Psoas muscle (tissue), 8 donors: ENCODE measurements around the gene IRF7. TPM values are rescaled to one million over a fixed set of nuclear protein-coding genes. Genes with fewer than 3 reads are reported as not detected.

ENCODE experiments used
- ATAC-seq, 4 donors: fragments of 200-7000 bp; cut with Tn5 transposase; one replicate each; pipeline ENCODE4 v1.9.1; 2020; ENCODE audit warnings: moderate library complexity in 3 of 4, mild to moderate bottlenecking in 2 of 4
- DNase-seq, 2 donors: peaks; one replicate each; pipeline ENCODE4 v3.0.0-alpha.2; 2020
- H3K27ac ChIP-seq: fragments of 200-600 bp; one replicate; pipeline ENCODE4 v1.8.0; 2022
- H3K27me3 ChIP-seq, 3 donors: fragments of 200-600 bp in 1 of 3; one replicate each; pipeline versions ENCODE4 v1.6.1 to v1.8.0; 2013 to 2022; ENCODE audit warnings: low read length in 2 of 3, mild to moderate bottlenecking in 2 of 3, moderate library complexity in 1 of 3; ENCODE audit not compliant: insufficient read depth in 3 of 3
- H3K36me3 ChIP-seq, 2 donors: fragments of 200-600 bp in 1 of 2; one replicate each; pipeline versions ENCODE4 v1.6.1 to v1.8.0; 2013 to 2022; ENCODE audit warnings: low read depth in 1 of 2, mild to moderate bottlenecking in 1 of 2, moderate library complexity in 1 of 2; ENCODE audit not compliant: insufficient read depth in 1 of 2
- H3K4me1 ChIP-seq: fragments of 200-600 bp; one replicate; pipeline ENCODE4 v1.8.0; 2022
- H3K4me3 ChIP-seq: fragments of 200-600 bp; one replicate; pipeline ENCODE4 v1.8.0; 2022; ENCODE audit warnings: mild to moderate bottlenecking
- H3K9me3 ChIP-seq: fragments of 200-600 bp; one replicate; pipeline ENCODE4 v1.8.0; 2022
- WGBS, 3 donors: extraction: QIAGEN DNeasy Blood & Tissue Kit; methylation state at CpG; one replicate each; pipeline versions ENCODE4 v1.1.6 to v1.1.7; 2013; 5-methylcytosine and 5-hydroxymethylcytosine counted together
- intact Hi-C, 2 donors: fragments of 100-400 bp; cut with DNase I; formaldehyde crosslinking; loops; one replicate each; pipeline versions ENCODE4 v1.11.0 to v1.14.2; 2022
- polyA plus RNA-seq, 3 donors: library from polyadenylated mRNA; stranded (reverse); fragments of 200-250 nt; gene quantifications; one replicate each; pipeline ENCODE4 v1.2.3, GENCODE V29; 2013
- total RNA-seq, 4 donors: library from RNA; stranded (reverse); fragmentation: NEBNext Ultra II Directional in 2 of 4; extraction: Animal tissue kit (Norgen Biotek cat#: 25700) in 2 of 4; gene quantifications; one replicate each; pipeline versions ENCODE4 v1.2.1 to v1.2.4, GENCODE V29; 2021 to 2023
- TF ChIP-seq, protein P1 (sequence below): fragments of 200-600 bp; IDR thresholded peaks from one replicate; pipeline ENCODE4 v1.8.0; 2022; ENCODE audit warnings: antibody characterized with exemption
- donor health status: healthy with polysubstance abuse.
- donor health status: DM: no; HTN: no; CAD: no; lungs with moderate emphysema.
- donor health status: Bipolar disorder and iron deficiency.
- donor health status: healthy.
- donor health status: DM: yes; HTN: yes; CAD: no.
- donor health status: DM: no; HTN: no; CAD: no.
- donor health status: DM: no; HTN: no; CAD: no.
- donor health status: DM: yes; HTN: yes; CAD: no.

IRF7 gene
- total and polyA plus RNA-seq, 7 donors: 7.5 to 23.1 (median 12.9) TPM

GRCh38 chr11:630871-631270 is 15.1 kb upstream of the IRF7 start:
- peaks cover 45% of the 10 kb centered on the region for H3K4me1 ChIP-seq
- intact Hi-C loops: no loop called here
- no peaks in the 10 kb centered on the region for H3K9me3 ChIP-seq
- WGBS, 3 donors: 81 to 94% (median 85%) methylated on average over 5 of the region's 5 CpGs
- H3K36me3 ChIP-seq: no peaks in the 10 kb centered on the region
- DNase-seq (no peak), ATAC-seq (no peak)
- H3K27me3 ChIP-seq: peaks cover 0 to 5% (median 0%) of the 10 kb centered on the region in 3 donors
- peak overlapping the region; percentile 90 for H3K27ac ChIP-seq
- TF ChIP-seq, protein P1, sequence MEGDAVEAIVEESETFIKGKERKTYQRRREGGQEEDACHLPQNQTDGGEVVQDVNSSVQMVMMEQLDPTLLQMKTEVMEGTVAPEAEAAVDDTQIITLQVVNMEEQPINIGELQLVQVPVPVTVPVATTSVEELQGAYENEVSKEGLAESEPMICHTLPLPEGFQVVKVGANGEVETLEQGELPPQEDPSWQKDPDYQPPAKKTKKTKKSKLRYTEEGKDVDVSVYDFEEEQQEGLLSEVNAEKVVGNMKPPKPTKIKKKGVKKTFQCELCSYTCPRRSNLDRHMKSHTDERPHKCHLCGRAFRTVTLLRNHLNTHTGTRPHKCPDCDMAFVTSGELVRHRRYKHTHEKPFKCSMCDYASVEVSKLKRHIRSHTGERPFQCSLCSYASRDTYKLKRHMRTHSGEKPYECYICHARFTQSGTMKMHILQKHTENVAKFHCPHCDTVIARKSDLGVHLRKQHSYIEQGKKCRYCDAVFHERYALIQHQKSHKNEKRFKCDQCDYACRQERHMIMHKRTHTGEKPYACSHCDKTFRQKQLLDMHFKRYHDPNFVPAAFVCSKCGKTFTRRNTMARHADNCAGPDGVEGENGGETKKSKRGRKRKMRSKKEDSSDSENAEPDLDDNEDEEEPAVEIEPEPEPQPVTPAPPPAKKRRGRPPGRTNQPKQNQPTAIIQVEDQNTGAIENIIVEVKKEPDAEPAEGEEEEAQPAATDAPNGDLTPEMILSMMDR: no peak
- H3K4me3 ChIP-seq: no peak overlapping the region

DNA sequence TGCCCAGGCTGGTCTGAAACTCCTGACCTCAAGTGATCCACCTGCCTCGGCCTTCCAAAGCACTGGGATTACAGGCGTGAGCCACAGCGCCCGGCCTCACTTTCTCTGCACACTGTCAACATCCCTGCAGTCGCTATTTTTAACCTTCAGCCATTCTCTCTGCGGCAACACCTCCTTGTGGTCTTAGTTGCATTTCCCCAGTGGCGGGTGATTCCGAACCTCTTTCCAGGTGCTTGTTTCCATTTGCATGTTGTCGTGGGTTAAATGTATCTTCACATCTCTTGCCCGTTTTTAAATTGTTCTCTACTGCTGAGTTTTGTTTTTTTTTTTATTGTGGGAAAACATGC is 13.5 kb upstream of the IRF7 start:
- intact Hi-C loops: loop anchor here in 1 of 2 donors (5.0 kb wide), 1 partner anchor 52 kb away; the partner anchor contains the start of gene PHRF1
- no peaks in the 10 kb centered on the region for H3K36me3 ChIP-seq
- no peaks in the 10 kb centered on the region for H3K9me3 ChIP-seq
- peak; percentile 78 to 86 (median 82) for ATAC-seq
- peaks cover 45% of the 10 kb centered on the region for H3K4me1 ChIP-seq
- DNase-seq: peak in 1 of 2 donors; percentile 86
- WGBS, 3 donors: 15 to 25% (median 16%) methylated on average over 10 of the region's 10 CpGs
- peak overlapping the region; percentile 90 for H3K27ac ChIP-seq
- peaks cover 0 to 2% (median 0%) of the 10 kb centered on the region in 3 donors for H3K27me3 ChIP-seq
- TF ChIP-seq, protein P1: peak; percentile 7
- no peak overlapping the region for H3K4me3 ChIP-seq

- DNase-seq (peak in 1 of 2 donors; percentile 56), ATAC-seq (no peak)
- H3K9me3 ChIP-seq: no peaks in the 10 kb centered on the region
- 92 to 95% (median 93%) methylated on average over 31 of the region's 31 CpGs for WGBS, 3 donors
- intact Hi-C loops: loop anchor here in 1 of 2 donors (5.0 kb wide), 1 partner anchor 51 kb away; the partner anchor contains the start of gene PHRF1
- peaks cover 0 to 2% (median 0%) of the 10 kb centered on the region in 3 donors for H3K27me3 ChIP-seq
- H3K4me3 ChIP-seq: no peak overlapping the region
- TF ChIP-seq, protein P1: no peak
- peak overlapping the region; percentile 90 for H3K27ac ChIP-seq
- H3K36me3 ChIP-seq: no peaks in the 10 kb centered on the region
- H3K4me1 ChIP-seq: peaks cover 39% of the 10 kb centered on the region
These were observed 12.3 kb upstream of the IRF7 start for GRCh38 chr11:628056-628455.

DNA sequence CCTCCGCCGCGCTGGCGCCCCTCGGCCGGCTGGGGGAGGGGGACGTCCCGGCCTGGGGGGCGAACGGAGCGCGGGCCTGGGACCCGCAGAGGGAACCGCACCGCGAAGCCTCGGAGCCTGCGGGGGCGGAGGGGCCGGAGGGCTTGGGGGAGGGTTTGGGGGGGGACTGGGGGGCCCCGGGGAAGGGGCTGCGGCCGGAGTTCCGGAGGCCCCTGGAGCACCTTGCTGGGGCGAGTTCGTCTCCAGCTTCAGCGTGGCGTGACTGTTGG is 11.5 kb upstream of the IRF7 start:
- no peak for DNase-seq
- TF ChIP-seq, protein P1: no peak
- peaks cover 0 to 2% (median 0%) of the 10 kb centered on the region in 3 donors for H3K27me3 ChIP-seq
- H3K4me1 ChIP-seq: peaks cover 32% of the 10 kb centered on the region
- intact Hi-C loops: loop anchor here in 1 of 2 donors (5.0 kb wide), 1 partner anchor 50 kb away; the partner anchor contains the start of gene PHRF1
- no peak overlapping the region for H3K4me3 ChIP-seq
- ATAC-seq: no peak
- no peaks in the 10 kb centered on the region for H3K9me3 ChIP-seq
- H3K36me3 ChIP-seq: peaks cover 0 to 5% of the 10 kb centered on the region in 2 donors
- 28 to 44% (median 42%) methylated on average over 11 to 28 of the region's 28 CpGs for WGBS, 3 donors
- no peak overlapping the region for H3K27ac ChIP-seq
